Forelimb muscle (tissue), 1 donor: ENCODE data around the gene PLA2G12B. TPM values are rescaled to one million over a fixed set of nuclear protein-coding genes. Genes with fewer than 3 reads are reported as not detected.

Experiments
- DNase-seq: peaks from one replicate; pipeline ENCODE4 v3.0.0-alpha.2; 2013; ENCODE audit warnings: low read depth
- polyA plus RNA-seq: library from polyadenylated mRNA; unstranded; fragments of 120-200 nt; gene quantifications from one replicate; pipeline ENCODE4 v1.2.1, GENCODE V29; 2013; ENCODE audit not compliant: insufficient read length

PLA2G12B gene
- polyA plus RNA-seq, 1 donor, result 0.16 TPM

DNA sequence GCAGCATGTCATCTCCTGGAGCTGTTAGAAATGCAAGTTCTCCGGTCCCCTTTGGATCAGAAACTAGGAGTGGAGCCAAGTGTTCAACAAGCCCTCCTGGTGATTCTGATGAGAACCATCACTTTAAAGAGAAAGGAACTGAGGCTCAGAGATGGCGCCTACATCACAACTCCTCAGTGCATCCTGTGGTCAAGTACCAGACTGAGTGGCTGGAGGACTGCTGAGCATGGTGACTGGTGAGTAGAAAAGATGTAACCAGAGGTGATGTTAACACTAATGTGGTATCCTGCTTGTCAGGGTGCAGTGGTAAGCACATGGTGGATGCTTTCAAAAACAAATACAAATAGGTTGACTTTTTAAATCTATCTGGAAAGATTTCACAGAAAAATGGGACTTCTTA is 64.5 kb downstream of the PLA2G12B start:
- no peak for DNase-seq

GRCh38 chr10:72889391-72889831 is 65.2 kb downstream of the PLA2G12B start:
- DNase-seq, result no peak

GRCh38 chr10:72888151-72888638 is 66.4 kb downstream of the PLA2G12B start:
- no peak for DNase-seq

DNA sequence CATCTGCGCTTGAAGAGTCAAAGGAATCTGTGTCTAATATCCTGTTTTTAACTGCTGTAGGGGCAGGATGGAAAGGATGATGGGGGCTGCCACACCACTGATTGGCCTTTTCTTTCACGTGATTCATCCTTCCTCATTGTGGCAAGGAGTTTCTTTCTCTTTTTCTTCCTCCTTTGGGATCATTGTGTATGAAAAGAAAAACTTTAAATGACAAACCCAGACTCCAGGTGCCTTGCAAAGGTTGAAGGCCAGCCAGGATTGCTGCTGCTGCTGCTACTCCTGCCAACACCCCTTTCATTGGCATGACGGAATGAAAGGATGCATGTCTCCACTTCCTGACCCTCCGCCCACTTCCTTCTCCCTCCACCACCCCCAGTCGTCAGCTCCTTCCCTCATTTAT is 67.6 kb downstream of the PLA2G12B start:
- DNase-seq, result no peak

GRCh38 chr10:72886621-72887020 is 68.0 kb downstream of the PLA2G12B start:
- DNase-seq, result no peak

DNA sequence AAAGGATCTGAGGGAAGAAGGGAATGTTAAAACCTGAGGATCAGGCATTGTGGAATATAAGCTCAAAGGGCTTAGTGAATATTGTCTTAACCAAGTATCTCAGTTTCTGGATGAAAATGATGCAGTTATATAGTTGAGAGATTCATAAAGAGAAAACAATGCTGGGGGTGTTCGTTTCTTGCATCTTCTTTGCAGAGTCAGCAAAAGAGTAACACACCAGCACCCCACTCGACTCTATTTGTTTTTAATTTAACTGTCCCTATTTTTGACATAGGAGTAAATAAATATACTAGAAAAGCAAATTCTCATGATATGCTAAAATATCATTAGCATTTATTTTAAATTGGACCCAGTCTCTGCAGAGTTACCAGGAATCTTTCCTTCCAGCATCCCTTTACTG is 68.7 kb downstream of the PLA2G12B start:
- no peak for DNase-seq

Other genes with a start within 250 kb of the PLA2G12B start
- gene OIT3, start 61.1 kb downstream of the PLA2G12B start, polyA plus RNA-seq, result 7.6 TPM
- gene P4HA1, start 142.1 kb upstream of the PLA2G12B start, polyA plus RNA-seq, result 46.6 TPM
- 4.0 TPM for gene NUDT13, start 155.6 kb upstream of the PLA2G12B start, polyA plus RNA-seq
- gene ECD, start 213.2 kb upstream of the PLA2G12B start, polyA plus RNA-seq, result 21.0 TPM
- gene FAM149B1, start 213.3 kb upstream of the PLA2G12B start, polyA plus RNA-seq, result 23.4 TPM